SK-N-SH (cell line): Measurements from ENCODE around the gene NDUFB6. TPM values are rescaled to one million over a fixed set of nuclear protein-coding genes. Genes with fewer than 3 reads are reported as not detected.

ENCODE experiments used
- CTCF ChIA-PET: fragments of 300-600, 350-600 bp; formaldehyde crosslinking; extraction: SDS; loops from one replicate; lab custom pipeline; 2021; lab: Yijun Ruan, JAX
- POLR2A ChIA-PET: fragments of 350-600 bp; sonication (Branson Sonifier 250); formaldehyde crosslinking; extraction: SDS; loops from one replicate; lab custom pipeline; 2020; ENCODE audit warnings: antibody characterized with exemption, inconsistent platforms; lab: Yijun Ruan, JAX
- DNase-seq: peaks from one replicate; pipeline ENCODE4 v3.0.0; 2012
- H2AFZ ChIP-seq: fragments of 200-600 bp; sonication (generic); 2 replicates; pipeline ENCODE4 v1.8.1; 2016; ENCODE audit warnings: antibody characterized with exemption, mild to moderate bottlenecking, low read depth
- H3F3A ChIP-seq: fragments of 200-600 bp; sonication (generic); replicated peaks from 2 replicates; pipeline ENCODE3; 2016; ENCODE audit warnings: antibody characterized with exemption, mild to moderate bottlenecking; ENCODE audit not compliant: insufficient read depth
- H3K27ac ChIP-seq, 2 experiments: fragments of 200-500 bp in 1 of 2; fragments of 200-600 bp in 1 of 2; sonication (Bioruptor generic) in 1 of 2; sonication (generic), shearing (Covaris generic) in 1 of 2; 2 replicates each; pipeline versions ENCODE4 v1.5.1 to v1.6.1; 2014 to 2016; ENCODE audit warnings: low read depth in 2 of 2, inconsistent platforms in 1 of 2, low read length in 1 of 2, mild to moderate bottlenecking in 1 of 2, mixed read lengths in 1 of 2
- H3K27me3 ChIP-seq: fragments of 200-600 bp; sonication (generic), shearing (Covaris generic); 2 replicates; pipeline ENCODE4 v1.6.1; 2016; ENCODE audit warnings: mixed run types; ENCODE audit not compliant: insufficient read depth
- H3K36me3 ChIP-seq, 2 experiments: fragments of 200-500 bp in 1 of 2; fragments of 200-600 bp in 1 of 2; sonication (Bioruptor generic) in 1 of 2; sonication (generic) in 1 of 2; replicated peaks in 1 of 2; 2 replicates each; pipeline versions ENCODE3 to v1.5.1; 2014 to 2016; ENCODE audit warnings: low read length in 1 of 2, mild to moderate bottlenecking in 1 of 2; ENCODE audit not compliant: insufficient read depth in 2 of 2, control insufficient read depth in 1 of 2
- H3K4me1 ChIP-seq, 2 experiments: fragments of 200-500 bp in 1 of 2; fragments of 200-600 bp in 1 of 2; sonication (Bioruptor generic) in 1 of 2; sonication (generic), shearing (Covaris generic) in 1 of 2; 2 replicates each; pipeline versions ENCODE4 v1.5.1 to v1.6.1; 2014 to 2016; ENCODE audit warnings: low read depth in 1 of 2, low read length in 1 of 2, mixed run types in 1 of 2; ENCODE audit not compliant: insufficient read depth in 2 of 2, control insufficient read depth in 1 of 2
- H3K4me2 ChIP-seq: fragments of 200-600 bp; sonication (generic), shearing (Covaris generic); 2 replicates; pipeline ENCODE4 v1.6.1; 2017; ENCODE audit warnings: mixed run types
- H3K4me3 ChIP-seq, 2 experiments: fragments of 200-500 bp in 1 of 2; fragments of 200-600 bp in 1 of 2; sonication (Bioruptor generic) in 1 of 2; sonication (generic), shearing (Covaris generic) in 1 of 2; 2 replicates each; pipeline versions ENCODE4 v1.5.1 to v1.8.1; 2014 to 2016; ENCODE audit warnings: low read depth in 2 of 2, inconsistent platforms in 1 of 2, low read length in 1 of 2, mild to moderate bottlenecking in 1 of 2, mixed read lengths in 1 of 2, moderate library complexity in 1 of 2
- H3K79me2 ChIP-seq: fragments of 200-600 bp; sonication (generic); 2 replicates; pipeline ENCODE4 v1.8.1; 2017; ENCODE audit warnings: mild to moderate bottlenecking; ENCODE audit not compliant: insufficient read depth
- H3K9ac ChIP-seq: fragments of 200-600 bp; sonication (generic); 2 replicates; pipeline ENCODE4 v1.6.1; 2017; ENCODE audit warnings: mixed run types
- H3K9me2 ChIP-seq: fragments of 200-600 bp; sonication (generic); 2 replicates; pipeline ENCODE4 v1.6.1; 2017; ENCODE audit warnings: mixed run types
- H3K9me3 ChIP-seq: fragments of 200-600 bp; sonication (generic); 2 replicates; pipeline ENCODE4 v1.6.1; 2017; ENCODE audit warnings: mixed run types, mild to moderate bottlenecking, moderate library complexity
- H4K20me1 ChIP-seq: fragments of 200-600 bp; sonication (generic); 2 replicates; pipeline ENCODE4 v1.6.1; 2017; ENCODE audit warnings: mild to moderate bottlenecking, mixed run types; ENCODE audit not compliant: insufficient read depth
- ELF1 ChIP-seq: IDR thresholded peaks from 2 replicates; pipeline ENCODE4 v1.4.0; 2012
- GABPA ChIP-seq: IDR thresholded peaks from 2 replicates; pipeline ENCODE4 v1.4.0; 2012; ENCODE audit warnings: low read depth, mild to moderate bottlenecking
- GATA2 ChIP-seq: sonication (generic); formaldehyde crosslinking; IDR thresholded peaks from 2 replicates; pipeline ENCODE4 v1.5.0; 2020; ENCODE audit warnings: mild to moderate bottlenecking, missing genetic modification reagents
- JUND ChIP-seq: IDR thresholded peaks from 2 replicates; pipeline ENCODE4 v1.4.0; 2012
- MEF2A ChIP-seq: IDR thresholded peaks from 2 replicates; pipeline ENCODE4 v1.4.0; 2012; ENCODE audit warnings: low read depth, borderline replicate concordance
- MXI1 ChIP-seq: IDR thresholded peaks from 2 replicates; pipeline ENCODE4 v1.6.1; 2012; ENCODE audit warnings: mild to moderate bottlenecking, low read depth, low read length, improper control_type of control experiment
- NFIC ChIP-seq: IDR thresholded peaks from 2 replicates; pipeline ENCODE4 v1.4.0; 2012; ENCODE audit warnings: borderline replicate concordance
- RAD21 ChIP-seq: IDR thresholded peaks from 2 replicates; pipeline ENCODE4 v1.6.1; 2012; ENCODE audit warnings: mild to moderate bottlenecking, low read length
- RCOR1 ChIP-seq: fragments of 150-350 bp; IDR thresholded peaks from 2 replicates; pipeline ENCODE4 v1.6.1; 2017; ENCODE audit warnings: antibody characterized with exemption, low read length
- REST ChIP-seq: IDR thresholded peaks from 2 replicates; pipeline ENCODE4 v1.6.1; 2012; ENCODE audit warnings: mild to moderate bottlenecking, low read depth, low read length, moderate library complexity
- SMC3 ChIP-seq: IDR thresholded peaks from 2 replicates; pipeline ENCODE4 v1.6.1; 2012; ENCODE audit warnings: low read depth, low read length, improper control_type of control experiment
- TCF12 ChIP-seq: IDR thresholded peaks from 2 replicates; pipeline ENCODE4 v1.4.0; 2012
- TEAD4 ChIP-seq: IDR thresholded peaks from 2 replicates; pipeline ENCODE4 v1.4.0; 2012; ENCODE audit warnings: mild to moderate bottlenecking, borderline replicate concordance; ENCODE audit not compliant: insufficient read depth
- WGBS: methylation state at CpG from one replicate; pipeline ENCODE4 v1.1.6; 2017; ENCODE audit warnings: low lambda C conversion rate; 5-methylcytosine and 5-hydroxymethylcytosine counted together
- polyA plus RNA-seq, 3 experiments: library from polyadenylated mRNA; depleted of rRNA; stranded (reverse); fragments of >200 nt; gene quantifications; 2 replicates each; pipeline ENCODE4 v1.2.3, GENCODE V29; 2012
- TF ChIP-seq, protein P1 (sequence below): fragments of 150-350 bp; IDR thresholded peaks from 2 replicates; pipeline ENCODE4 v1.6.1; 2016; ENCODE audit warnings: mild to moderate bottlenecking, low read depth, low read length

The NDUFB6 gene
- polyA plus RNA-seq, 1 of the 3 experiments (the other 2 are of a cell fraction): 96.2 TPM

DNA sequence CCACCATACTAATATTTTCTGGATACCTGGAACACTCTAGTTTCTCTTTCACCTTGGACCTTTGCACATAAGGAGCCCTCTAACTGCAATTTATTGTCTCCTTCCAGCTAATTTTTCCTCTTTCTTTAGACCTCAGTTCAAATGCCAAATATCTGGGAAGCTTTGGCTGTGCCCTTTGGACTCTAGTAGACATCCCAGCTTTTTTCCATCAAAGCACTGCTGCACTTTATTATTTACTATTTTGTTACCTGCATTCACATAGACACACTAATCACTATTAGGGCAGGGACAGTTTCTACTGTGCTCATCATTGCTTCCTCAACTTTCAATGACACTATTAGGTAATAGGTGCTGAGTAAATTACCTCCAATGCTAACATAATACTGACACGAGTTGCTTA is 49.0 kb downstream of the NDUFB6 start (continued):
- TF ChIP-seq, protein P1, sequence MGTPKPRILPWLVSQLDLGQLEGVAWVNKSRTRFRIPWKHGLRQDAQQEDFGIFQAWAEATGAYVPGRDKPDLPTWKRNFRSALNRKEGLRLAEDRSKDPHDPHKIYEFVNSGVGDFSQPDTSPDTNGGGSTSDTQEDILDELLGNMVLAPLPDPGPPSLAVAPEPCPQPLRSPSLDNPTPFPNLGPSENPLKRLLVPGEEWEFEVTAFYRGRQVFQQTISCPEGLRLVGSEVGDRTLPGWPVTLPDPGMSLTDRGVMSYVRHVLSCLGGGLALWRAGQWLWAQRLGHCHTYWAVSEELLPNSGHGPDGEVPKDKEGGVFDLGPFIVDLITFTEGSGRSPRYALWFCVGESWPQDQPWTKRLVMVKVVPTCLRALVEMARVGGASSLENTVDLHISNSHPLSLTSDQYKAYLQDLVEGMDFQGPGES: no peak
- no peak for TF ChIP-seq RAD21

DNA sequence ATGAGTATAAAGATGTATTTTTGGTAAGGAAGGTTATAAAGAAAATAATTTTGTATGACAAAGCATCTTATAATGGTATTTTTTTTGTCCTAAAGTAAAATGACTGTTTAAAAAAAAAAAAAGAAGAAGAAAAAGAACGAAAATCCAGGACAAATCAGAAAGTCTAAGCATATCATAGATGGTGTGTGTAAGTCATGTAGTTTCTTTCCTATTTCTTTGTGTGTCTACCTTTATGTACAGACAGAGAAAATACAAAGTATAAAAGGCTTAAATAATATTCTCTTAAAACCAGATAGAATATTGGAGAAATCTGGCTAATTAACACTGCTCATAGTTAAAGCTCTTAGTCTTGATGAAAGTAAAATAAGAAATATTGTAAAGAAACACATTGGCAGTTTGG is 54.7 kb downstream of the NDUFB6 start:
- no peak overlapping the region for H3K27ac ChIP-seq
- no peak overlapping the region for H3K9ac ChIP-seq
- no peak for DNase-seq
- H3K4me2 ChIP-seq: no peak overlapping the region
- POLR2A ChIA-PET: no interaction called here
- H2AFZ ChIP-seq: no peak overlapping the region
- H3K4me3 ChIP-seq: no peak overlapping the region
- no peaks in the 10 kb centered on the region for H3K4me1 ChIP-seq
- CTCF ChIA-PET: interaction anchor here (1.5 kb wide), 1 partner anchor 139 kb away, joined by 8 read pairs; no protein-coding TSS in a partner anchor
- H3K9me2 ChIP-seq: no peaks in the 10 kb centered on the region
- 68% methylated on average over 1 of the region's 1 CpG for WGBS
- peaks cover 0 to 15% of the 10 kb centered on the region in 2 experiments for H3K36me3 ChIP-seq
- peaks cover 5% of the 10 kb centered on the region for H3K79me2 ChIP-seq
- no peaks in the 10 kb centered on the region for H3F3A ChIP-seq
- H3K9me3 ChIP-seq: peaks cover 18% of the 10 kb centered on the region; the same call in 1 of the 2 replicates
- TF ChIP-seq JUND: no peak
- TF ChIP-seq TCF12: no peak
- no peak for TF ChIP-seq GATA2 (CRISPR knock-in tag)
- no peak for TF ChIP-seq REST
- no peak for TF ChIP-seq SMC3
- TF ChIP-seq RCOR1: no peak
- no peak for TF ChIP-seq GABPA
- no peak for TF ChIP-seq NFIC
- no peak for TF ChIP-seq ELF1
- no peak for TF ChIP-seq MXI1
- TF ChIP-seq MEF2A: no peak
- TF ChIP-seq, protein P1: no peak
- TF ChIP-seq TEAD4: no peak
- H3K27me3 ChIP-seq: no peaks in the 10 kb centered on the region
- no peaks in the 10 kb centered on the region for H4K20me1 ChIP-seq
